ENCODE measurements around the gene ERI2.
A peak's percentile ranks its signal among the peaks of the same experiment; 100 is the strongest.

ERI2 gene

GRCh38 chr16:20806168-20807050 is at the start of gene ERI2, which contains the start of gene REXO5:
Gene ERI2, minus strand, starts transcription at chr16:20806472. Its CDS starts 42 bp downstream, at chr16:20806430.
Gene REXO5, plus strand, starts transcription at chr16:20806527. Its CDS starts 427 bp downstream, at chr16:20806954.
- peak; percentile 99 for DNase-seq

GRCh38 chr16:20854963-20855362 is 48.7 kb upstream of the ERI2 start:
- DNase-seq: no peak

- DNase-seq: no peak
Measured at GRCh38 chr16:20853981-20854620, 47.8 kb upstream of the ERI2 start.

GRCh38 chr16:20853143-20853542 is 46.9 kb upstream of the ERI2 start:
- no peak for DNase-seq

GRCh38 chr16:20851601-20852000 is 45.3 kb upstream of the ERI2 start:
- DNase-seq: no peak

- no peak for DNase-seq
Measured at GRCh38 chr16:20850981-20851380, 44.7 kb upstream of the ERI2 start.

DNA sequence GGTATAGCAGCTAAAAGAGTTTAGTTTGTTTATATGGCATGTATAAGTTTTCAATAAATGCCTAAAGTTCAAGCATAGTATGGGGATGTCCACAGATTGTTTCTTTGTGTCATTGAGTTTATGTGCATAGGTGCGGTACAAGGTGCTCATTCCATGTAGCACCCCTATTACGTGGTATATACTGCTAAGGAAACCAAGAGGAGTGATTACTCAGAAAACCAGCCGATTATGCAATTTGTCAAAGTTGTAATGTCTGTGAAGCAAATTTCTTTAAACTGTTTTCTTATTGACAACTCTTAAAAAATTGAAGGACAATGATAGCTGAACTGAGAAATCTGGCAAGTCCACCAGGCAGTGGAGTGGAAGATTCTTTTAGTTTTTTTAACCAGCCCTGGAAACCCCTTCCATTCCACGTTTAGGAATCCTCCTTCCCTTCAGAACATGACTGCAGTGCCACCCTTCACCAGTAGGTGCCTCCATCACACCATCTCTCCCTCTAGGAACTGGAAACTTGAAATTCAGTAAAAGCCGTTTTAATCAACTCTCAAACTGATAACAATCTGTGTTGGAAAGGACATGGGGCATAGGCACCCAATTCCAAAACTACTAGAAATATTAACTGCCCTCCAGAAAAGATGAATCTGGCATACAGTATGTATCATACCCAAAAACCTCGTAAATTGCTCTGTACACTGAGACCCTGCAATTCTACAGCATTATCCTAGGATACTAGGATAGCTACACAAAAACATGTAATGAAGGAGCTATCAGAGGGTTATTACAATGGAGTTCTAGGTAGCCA is 43.5 kb upstream of the ERI2 start:
- peak; percentile 76 for DNase-seq

GRCh38 chr16:20847550-20847949 is 41.3 kb upstream of the ERI2 start:
- DNase-seq: no peak

DNA sequence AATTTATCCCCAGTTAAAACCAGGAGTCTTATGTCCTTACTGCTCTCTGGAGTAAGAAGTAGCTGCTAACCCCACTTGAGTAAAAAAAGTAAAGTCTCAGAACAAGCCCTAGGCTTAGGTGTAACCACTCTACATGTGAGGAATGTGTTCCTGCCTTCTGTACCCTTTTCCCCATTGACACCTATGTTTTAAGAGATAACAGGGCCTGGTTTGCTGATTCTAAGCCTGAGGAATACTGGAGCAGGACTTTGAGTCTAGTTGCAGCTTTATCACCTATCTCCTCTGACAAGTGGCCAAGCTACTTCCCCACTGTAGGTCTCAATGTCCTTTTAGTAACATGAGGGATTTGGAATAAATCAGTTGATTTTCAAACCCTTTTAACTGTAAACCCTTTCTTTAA is 40.3 kb upstream of the ERI2 start:
- DNase-seq: no peak

- DNase-seq: no peak
Measured at GRCh38 chr16:20846030-20846429, 39.8 kb upstream of the ERI2 start.

GRCh38 chr16:20844588-20844987 is 38.3 kb upstream of the ERI2 start:
- no peak for DNase-seq

- no peak for DNase-seq
Measured at GRCh38 chr16:20844054-20844453, 37.8 kb upstream of the ERI2 start.

DNA sequence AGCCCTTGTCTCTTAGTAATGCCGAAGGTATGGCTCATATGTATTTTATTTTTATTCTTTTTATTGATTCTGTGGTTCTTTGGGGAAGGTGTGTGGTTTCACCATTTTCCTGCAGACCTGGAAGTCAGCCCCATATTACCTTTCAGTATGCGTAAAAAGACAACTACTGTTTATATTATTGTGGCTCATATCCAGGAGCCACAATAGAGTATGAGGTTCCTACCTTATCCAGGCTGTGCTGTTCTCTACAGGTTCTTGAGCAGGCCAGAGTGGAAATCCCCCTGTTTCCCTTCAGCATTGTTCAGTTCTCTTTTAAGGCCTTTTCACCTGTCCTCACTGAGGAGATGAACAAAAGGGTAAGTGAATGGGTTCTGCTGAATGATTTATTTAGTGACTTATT is 33.2 kb upstream of the ERI2 start:
- DNase-seq: no peak

GRCh38 chr16:20838240-20838639 is 32.0 kb upstream of the ERI2 start:
- DNase-seq: no peak

DNA sequence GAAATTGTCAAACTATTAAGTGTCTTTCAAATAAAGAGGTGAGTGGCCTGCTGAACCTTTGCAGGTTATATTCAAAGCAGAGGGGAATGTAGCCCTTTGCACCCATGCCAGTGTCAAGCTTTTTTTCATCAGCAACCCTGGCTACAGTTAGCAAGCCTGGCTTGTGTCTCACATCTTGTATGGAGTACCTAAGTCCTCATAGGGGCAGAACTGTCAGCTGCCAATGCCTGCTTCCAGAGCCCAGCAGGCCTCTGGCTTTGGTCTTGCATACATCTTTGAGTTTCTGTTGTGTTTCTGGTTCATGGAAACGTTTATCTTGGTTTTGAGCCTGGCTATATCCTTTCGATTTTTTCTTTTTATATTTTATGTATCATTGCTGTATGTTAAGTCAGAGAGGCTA is 26.8 kb upstream of the ERI2 start:
- no peak for DNase-seq

GRCh38 chr16:20830372-20830771 is 24.1 kb upstream of the ERI2 start:
- DNase-seq: no peak

- no peak for DNase-seq
Measured at GRCh38 chr16:20829536-20829935, 23.3 kb upstream of the ERI2 start.

DNA sequence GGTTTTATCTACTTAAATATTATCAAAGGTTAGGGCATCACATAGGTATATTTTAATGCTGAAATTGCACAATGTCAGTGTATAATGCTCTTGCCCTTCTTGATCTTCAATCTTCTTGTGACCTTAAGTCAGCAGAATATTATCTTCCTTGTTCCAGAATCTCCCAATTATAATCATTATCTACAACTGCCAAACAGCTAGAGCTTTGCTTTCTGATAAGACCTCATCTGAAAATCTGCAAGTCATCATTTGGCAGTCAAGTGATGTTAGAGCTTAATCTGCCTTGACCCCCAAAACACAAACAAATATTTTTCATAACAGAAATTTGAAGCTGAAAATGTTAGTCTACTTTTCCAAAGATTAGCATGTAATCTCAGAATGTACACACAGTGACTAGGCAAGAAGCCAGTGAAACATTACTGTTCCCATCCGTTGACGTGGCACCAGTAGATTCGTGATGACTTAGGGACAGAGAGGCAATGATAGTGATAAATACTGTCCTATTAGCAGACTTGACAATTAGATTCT is 19.8 kb upstream of the ERI2 start:
- DNase-seq: no peak

- DNase-seq: no peak
Measured at GRCh38 chr16:20822521-20823325, 16.5 kb upstream of the ERI2 start.

DNA sequence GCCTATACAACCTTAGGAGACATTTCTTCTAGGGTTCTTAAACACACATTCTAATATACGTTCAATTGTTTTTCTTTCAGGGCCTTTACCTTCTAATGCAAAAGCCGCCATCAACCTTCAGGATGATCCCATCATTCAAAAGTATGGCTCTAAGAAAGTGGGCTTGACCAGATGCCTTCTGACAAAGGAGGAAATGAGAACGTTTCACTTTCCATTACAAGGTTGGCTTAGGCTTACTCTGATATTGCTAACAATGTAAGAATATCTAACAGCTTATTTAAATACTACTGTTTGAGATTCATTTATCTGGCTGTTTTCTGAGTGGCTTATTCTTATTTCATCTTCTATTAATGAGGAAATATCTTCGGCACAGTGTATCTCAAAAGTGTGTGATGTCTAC is 15.4 kb upstream of the ERI2 start:
- DNase-seq: no peak

- DNase-seq: no peak
Measured at GRCh38 chr16:20818929-20819585, 12.8 kb upstream of the ERI2 start.

DNA sequence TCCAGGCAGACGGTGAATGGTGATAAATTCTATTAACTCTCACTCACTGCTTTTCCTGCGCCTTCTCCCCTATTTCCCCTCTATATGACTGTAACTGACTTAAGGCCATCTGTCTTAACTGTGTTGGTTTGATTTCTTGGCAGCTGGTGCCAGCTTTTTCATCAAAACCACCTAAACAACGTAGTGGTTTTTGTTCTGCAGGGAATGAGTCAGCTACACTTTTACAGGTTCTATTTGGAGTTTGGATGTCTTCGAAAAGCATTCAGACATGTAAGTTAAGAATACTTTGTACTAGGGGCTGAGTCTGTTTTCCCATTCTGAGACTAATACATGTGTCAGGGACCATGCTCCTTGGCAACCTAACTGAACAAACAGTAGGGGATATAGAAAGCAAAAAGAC is 8.5 kb upstream of the ERI2 start:
- DNase-seq: no peak

Measured in retina (tissue), 1 donor.